B cell (primary cell): ENCODE results near the gene ABL1. TPM values are rescaled to one million over a fixed set of nuclear protein-coding genes. Genes with fewer than 3 reads are reported as not detected.

Experiments used
- ATAC-seq: fragments of 200-7000 bp; cut with Tn5 transposase; one replicate; pipeline ENCODE4 v1.10.0; 2021; ENCODE audit warnings: low read depth, mild to moderate bottlenecking, moderate number of reproducible peaks, moderate library complexity
- CTCF ChIA-PET: fragments of 350-600 bp; sonication (Branson Sonifier 250); formaldehyde crosslinking; loops from one replicate; lab custom pipeline; 2021; ENCODE audit warnings: antibody characterized with exemption, inconsistent platforms; lab: Charles Lee
- POLR2A ChIA-PET: fragments of 350-600 bp; sonication (Branson Sonifier 250); formaldehyde crosslinking; loops from one replicate; lab custom pipeline; 2021; ENCODE audit warnings: antibody characterized with exemption; lab: Charles Lee
- DNase-seq: peaks from one replicate; pipeline ENCODE4 v3.0.0; 2013
- H2AFZ ChIP-seq: 2 replicates; pipeline ENCODE4 v1.6.1; 2012; ENCODE audit warnings: mild to moderate bottlenecking, low read depth, low read length; ENCODE audit not compliant: insufficient read depth, poor library complexity, severe bottlenecking
- H3K27ac ChIP-seq, 2 donors: 1 replicate in 1 of 2; 2 replicates in 1 of 2; pipeline ENCODE4 v1.5.1; 2012 to 2013; ENCODE audit warnings: low read length in 2 of 2, mild to moderate bottlenecking in 2 of 2, moderate library complexity in 1 of 2
- H3K27me3 ChIP-seq, 4 experiments: fragments of 200-600 bp in 1 of 4; sonication (generic) in 1 of 4; replicated peaks in 1 of 4; 1 replicate in 2 of 4; 2 replicates in 2 of 4; pipeline versions ENCODE4 v1.6.1 to v1.7.0; 2013 to 2016; ENCODE audit warnings: low read length in 3 of 4, mild to moderate bottlenecking in 2 of 4, mixed read lengths in 1 of 4, moderate library complexity in 1 of 4; ENCODE audit not compliant: insufficient read depth in 4 of 4, control insufficient read depth in 3 of 4; ENCODE audit errors: control extremely low read depth in 1 of 4
- H3K36me3 ChIP-seq, 2 experiments: replicated peaks in 1 of 2; 1 replicate in 1 of 2; 2 replicates in 1 of 2; pipeline versions ENCODE4 v1.6.1 to v1.7.1; 2013; ENCODE audit warnings: low read length in 1 of 2; ENCODE audit not compliant: insufficient read depth in 2 of 2, control insufficient read depth in 1 of 2; ENCODE audit errors: control extremely low read depth in 1 of 2, extremely low read depth in 1 of 2
- H3K4me1 ChIP-seq, 2 donors: fragments of 200-600 bp in 1 of 2; sonication (generic) in 1 of 2; 1 replicate in 1 of 2; 2 replicates in 1 of 2; pipeline versions ENCODE4 v1.5.1 to v1.6.1; 2013 to 2017; ENCODE audit warnings: low read length in 2 of 2; ENCODE audit not compliant: control insufficient read depth in 2 of 2, insufficient read depth in 2 of 2
- H3K4me2 ChIP-seq: replicated peaks from 2 replicates; pipeline ENCODE3; 2012; ENCODE audit warnings: mild to moderate bottlenecking, low read depth, low read length; ENCODE audit not compliant: poor library complexity, severe bottlenecking
- H3K4me3 ChIP-seq, 5 experiments: fragments of 200-600 bp in 1 of 5; sonication (generic) in 1 of 5; 1 replicate in 3 of 5; 2 replicates in 2 of 5; pipeline versions ENCODE4 v1.5.1 to v1.7.0; 2011 to 2016; ENCODE audit warnings: low read length in 4 of 5, mild to moderate bottlenecking in 4 of 5, low read depth in 2 of 5, control low read depth in 1 of 5, moderate library complexity in 1 of 5; ENCODE audit not compliant: insufficient read depth in 1 of 5; ENCODE audit errors: control extremely low read depth in 1 of 5, extremely low read depth in 1 of 5
- H3K79me2 ChIP-seq: fragments of 200-600 bp; sonication (generic); one replicate; pipeline ENCODE4 v1.6.0; 2016; ENCODE audit warnings: low read length; ENCODE audit not compliant: control insufficient read depth, insufficient read depth
- H3K9ac ChIP-seq: fragments of 200-600 bp; sonication (generic); 2 replicates; pipeline ENCODE4 v1.6.1; 2017; ENCODE audit warnings: mild to moderate bottlenecking, low read length, moderate library complexity
- H3K9me3 ChIP-seq, 3 donors: one replicate each; pipeline versions ENCODE4 v1.6.1 to v1.7.1; 2013; ENCODE audit warnings: low read length in 2 of 3; ENCODE audit not compliant: control insufficient read depth in 2 of 3, insufficient read depth in 1 of 3; ENCODE audit errors: control extremely low read depth in 1 of 3
- H4K20me1 ChIP-seq: 2 replicates; pipeline ENCODE4 v1.6.0; 2012; ENCODE audit warnings: mild to moderate bottlenecking, low read length; ENCODE audit not compliant: insufficient read depth, control insufficient read depth, poor library complexity, severe bottlenecking
- H3K27ac Mint-ChIP-seq: one replicate; pipeline ENCODE4 v1.8.0; 2021; ENCODE audit warnings: mixed read lengths
- H3K27me3 Mint-ChIP-seq: one replicate; pipeline ENCODE4 v1.8.0; 2021; ENCODE audit warnings: mixed read lengths
- H3K4me1 Mint-ChIP-seq: one replicate; pipeline ENCODE4 v1.8.0; 2021; ENCODE audit warnings: mixed read lengths
- H3K4me3 Mint-ChIP-seq: one replicate; pipeline ENCODE4 v1.8.0; 2021; ENCODE audit warnings: mixed read lengths
- H3K9me3 Mint-ChIP-seq: one replicate; pipeline ENCODE4 v1.8.0; 2022; ENCODE audit warnings: mixed read lengths; ENCODE audit not compliant: insufficient read depth
- CTCF ChIP-seq: fragments of 200-600 bp; IDR thresholded peaks from one replicate; pipeline ENCODE4 v1.8.0; 2022; ENCODE audit warnings: antibody characterized with exemption, mild to moderate bottlenecking
- EZH2 ChIP-seq: IDR thresholded peaks from 2 replicates; pipeline ENCODE4 v1.6.1; 2012; ENCODE audit warnings: borderline replicate concordance, low read depth, mild to moderate bottlenecking, moderate library complexity, low read length; ENCODE audit not compliant: insufficient read depth, poor library complexity, severe bottlenecking
- WGBS: methylation state at CpG from one replicate; pipeline ENCODE4 v1.1.5; 2013; ENCODE audit warnings: missing lambda C conversion rate; ENCODE audit not compliant: insufficient coverage; 5-methylcytosine and 5-hydroxymethylcytosine counted together
- intact Hi-C: fragments of 100-400 bp; cut with micrococcal nuclease; formaldehyde crosslinking; loops from one replicate; pipeline ENCODE4 v1.10.0; 2022
- polyA plus RNA-seq: library from polyadenylated mRNA; depleted of rRNA; stranded (reverse); fragments of >200 nt; gene quantifications from 2 replicates; pipeline ENCODE4 v1.2.3, GENCODE V29; 2012
- total RNA-seq, 2 donors: library from RNA; stranded (reverse); fragments of 120-200 nt in 1 of 2; gene quantifications; 1 replicate in 1 of 2; 2 replicates in 1 of 2; pipeline versions ENCODE4 v1.2.3 to v1.2.4, GENCODE V29; 2013 to 2022

ABL1 gene
- total and polyA plus RNA-seq, 2 donors (not counting 1 experiment from before 2014, with no cell fraction given), result 11.9 to 46.0 TPM

- H3K27ac Mint-ChIP-seq, result no peak overlapping the region
- no peaks in the 10 kb centered on the region for H3K27me3 Mint-ChIP-seq
- DNase-seq (no peak), ATAC-seq (no peak)
- intact Hi-C loops, result no loop called here
- H3K9me3 ChIP-seq, result no peaks in the 10 kb centered on the region
- no peaks in the 10 kb centered on the region for H3K9me3 Mint-ChIP-seq
- H3K36me3 ChIP-seq, result peaks cover 0 to 16% of the 10 kb centered on the region in 2 experiments
- no peaks in the 10 kb centered on the region for H3K79me2 ChIP-seq
- H4K20me1 ChIP-seq, result no peaks in the 10 kb centered on the region
- TF ChIP-seq EZH2, result no peak
- no peak for TF ChIP-seq CTCF
- no peak overlapping the region for H3K9ac ChIP-seq
- peaks cover 0 to 10% of the 10 kb centered on the region in 2 donors for H3K4me1 ChIP-seq
- H3K4me1 Mint-ChIP-seq, result peaks cover 6% of the 10 kb centered on the region
- POLR2A ChIA-PET, result no interaction called here
- no peak overlapping the region for H2AFZ ChIP-seq
- H3K4me3 Mint-ChIP-seq, result no peak overlapping the region
- no peaks in the 10 kb centered on the region for H3K27me3 ChIP-seq
- CTCF ChIA-PET, result no interaction called here
- 98% methylated on average over 14 of the region's 18 CpGs for WGBS
- no peak overlapping the region for H3K27ac ChIP-seq
- H3K4me2 ChIP-seq, result no peak overlapping the region
- H3K4me3 ChIP-seq, result no peak overlapping the region
Observed at GRCh38 chr9:130891688-130892476, 56.8 kb downstream of the ABL1 start.
